Adrenal gland (tissue), 5 donors: Measurements from ENCODE around the gene ADCY2.

ENCODE experiments used
- POLR2A ChIP-seq, 2 donors: fragments of 450-650 bp; IDR thresholded peaks; one replicate each; pipeline ENCODE4 v1.6.1; 2017; ENCODE audit warnings: antibody characterized with exemption in 2 of 2, mild to moderate bottlenecking in 2 of 2, moderate library complexity in 1 of 2
- TF ChIP-seq, protein P1 (sequence below), 6 experiments: fragments of 450-650 bp in 4 of 6; fragments of 200-600 bp in 2 of 6; sonication (generic) in 1 of 6; IDR thresholded peaks; 1 replicate in 5 of 6; 2 replicates in 1 of 6; pipeline versions ENCODE4 v1.5.1 to v1.8.0; 2016 to 2021; ENCODE audit warnings: antibody characterized with exemption in 6 of 6, mild to moderate bottlenecking in 2 of 6, moderate library complexity in 1 of 6
- donor health status: DM: no; HTN: no; CAD: no.

DNA sequence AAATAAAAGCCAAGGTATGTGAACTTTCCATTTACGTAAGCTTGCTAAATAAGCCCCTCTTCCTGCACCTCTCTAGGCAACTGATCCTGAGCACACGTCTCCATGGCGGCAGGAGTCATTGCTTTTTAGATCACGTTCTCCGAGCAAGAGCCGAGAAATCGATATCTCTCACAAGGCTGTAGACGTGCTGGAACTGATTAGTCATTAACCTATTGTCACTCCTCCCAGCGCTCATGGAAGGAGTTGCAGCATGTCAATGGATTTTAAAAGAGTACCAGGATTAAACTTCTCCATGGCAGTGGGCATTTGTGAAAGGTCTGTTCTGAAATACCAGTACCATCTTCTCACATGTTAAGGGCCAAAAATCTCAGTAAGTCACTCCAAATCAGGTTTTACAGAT is 4.7 kb upstream of the ADCY2 start:
- TF ChIP-seq, protein P1, sequence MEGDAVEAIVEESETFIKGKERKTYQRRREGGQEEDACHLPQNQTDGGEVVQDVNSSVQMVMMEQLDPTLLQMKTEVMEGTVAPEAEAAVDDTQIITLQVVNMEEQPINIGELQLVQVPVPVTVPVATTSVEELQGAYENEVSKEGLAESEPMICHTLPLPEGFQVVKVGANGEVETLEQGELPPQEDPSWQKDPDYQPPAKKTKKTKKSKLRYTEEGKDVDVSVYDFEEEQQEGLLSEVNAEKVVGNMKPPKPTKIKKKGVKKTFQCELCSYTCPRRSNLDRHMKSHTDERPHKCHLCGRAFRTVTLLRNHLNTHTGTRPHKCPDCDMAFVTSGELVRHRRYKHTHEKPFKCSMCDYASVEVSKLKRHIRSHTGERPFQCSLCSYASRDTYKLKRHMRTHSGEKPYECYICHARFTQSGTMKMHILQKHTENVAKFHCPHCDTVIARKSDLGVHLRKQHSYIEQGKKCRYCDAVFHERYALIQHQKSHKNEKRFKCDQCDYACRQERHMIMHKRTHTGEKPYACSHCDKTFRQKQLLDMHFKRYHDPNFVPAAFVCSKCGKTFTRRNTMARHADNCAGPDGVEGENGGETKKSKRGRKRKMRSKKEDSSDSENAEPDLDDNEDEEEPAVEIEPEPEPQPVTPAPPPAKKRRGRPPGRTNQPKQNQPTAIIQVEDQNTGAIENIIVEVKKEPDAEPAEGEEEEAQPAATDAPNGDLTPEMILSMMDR (IDR thresholded peaks at IDR 0.05), result no peak
- TF ChIP-seq POLR2A (IDR thresholded peaks at IDR 0.05), result no peak
